SH-SY5Y (cell line): ENCODE measurements around the gene LYSMD1.

ENCODE experiments used
- GATA2 ChIP-seq: IDR thresholded peaks from 2 replicates; pipeline ENCODE4 v1.6.1; 2011; ENCODE audit warnings: mild to moderate bottlenecking, low read depth, low read length
- GATA3 ChIP-seq: IDR thresholded peaks from 2 replicates; pipeline ENCODE4 v1.6.1; 2011; ENCODE audit warnings: low read depth, mild to moderate bottlenecking, low read length, moderate library complexity

Gene LYSMD1

DNA sequence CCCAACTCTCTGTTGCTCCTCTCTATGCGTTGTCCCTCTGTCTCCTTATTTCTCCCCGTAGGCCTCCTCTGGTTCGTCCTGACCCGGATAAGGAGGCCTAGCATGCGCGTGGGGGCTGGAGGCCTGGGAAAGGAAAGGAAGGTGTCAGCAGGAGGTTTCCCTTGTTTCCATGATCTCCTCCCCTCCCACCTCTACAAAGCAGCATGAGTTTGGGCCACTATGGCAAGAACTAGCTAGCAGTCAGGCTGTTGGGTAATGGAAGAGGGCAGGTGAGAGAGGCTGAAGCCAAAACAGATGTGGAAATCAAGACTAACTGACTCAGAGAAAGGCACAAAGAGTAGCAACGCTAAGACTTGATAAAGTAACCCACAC lies 18.6 kb downstream of the LYSMD1 start:
- TF ChIP-seq GATA2 = no peak
- no peak for TF ChIP-seq GATA3

GRCh38 chr1:151146412-151147131 lies 19.1 kb downstream of the LYSMD1 start, which contains the start of gene SEMA6C:
Gene SEMA6C (minus strand): TSS chr1:151146631. CDS start chr1:151142621, 4,010 bp downstream.
- TF ChIP-seq GATA2 (no peak), GATA3 (no peak)

DNA sequence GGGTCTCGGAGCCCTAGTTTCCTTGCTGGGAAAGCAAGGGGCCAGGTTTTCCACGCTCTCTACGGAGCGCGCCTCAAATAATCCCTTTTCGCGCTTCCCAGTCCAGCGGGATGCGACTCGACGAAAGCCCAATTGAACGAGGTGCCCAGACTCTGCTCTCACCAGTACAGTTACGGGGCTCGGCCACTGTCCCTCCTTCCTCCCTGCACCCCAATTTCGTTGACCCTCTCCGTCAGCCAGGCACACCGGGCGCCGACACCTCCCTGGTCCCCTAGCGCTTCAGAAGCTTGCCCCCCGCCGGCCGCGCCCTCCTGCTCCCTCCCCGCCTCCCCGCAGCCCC lies 19.7 kb downstream of the LYSMD1 start:
- no peak for TF ChIP-seq GATA3
- no peak for TF ChIP-seq GATA2

GRCh38 chr1:151145304-151146071 lies 20.2 kb downstream of the LYSMD1 start:
- TF ChIP-seq GATA2 (no peak), GATA3 (no peak)

- TF ChIP-seq GATA3 (no peak), GATA2 (no peak)
Observed at GRCh38 chr1:151144474-151145303, 21.0 kb downstream of the LYSMD1 start.

GRCh38 chr1:151143986-151144385 lies 21.7 kb downstream of the LYSMD1 start:
- TF ChIP-seq GATA3 = no peak
- no peak for TF ChIP-seq GATA2

GRCh38 chr1:151143057-151143435 lies 22.7 kb downstream of the LYSMD1 start:
- no peak for TF ChIP-seq GATA2
- no peak for TF ChIP-seq GATA3

DNA sequence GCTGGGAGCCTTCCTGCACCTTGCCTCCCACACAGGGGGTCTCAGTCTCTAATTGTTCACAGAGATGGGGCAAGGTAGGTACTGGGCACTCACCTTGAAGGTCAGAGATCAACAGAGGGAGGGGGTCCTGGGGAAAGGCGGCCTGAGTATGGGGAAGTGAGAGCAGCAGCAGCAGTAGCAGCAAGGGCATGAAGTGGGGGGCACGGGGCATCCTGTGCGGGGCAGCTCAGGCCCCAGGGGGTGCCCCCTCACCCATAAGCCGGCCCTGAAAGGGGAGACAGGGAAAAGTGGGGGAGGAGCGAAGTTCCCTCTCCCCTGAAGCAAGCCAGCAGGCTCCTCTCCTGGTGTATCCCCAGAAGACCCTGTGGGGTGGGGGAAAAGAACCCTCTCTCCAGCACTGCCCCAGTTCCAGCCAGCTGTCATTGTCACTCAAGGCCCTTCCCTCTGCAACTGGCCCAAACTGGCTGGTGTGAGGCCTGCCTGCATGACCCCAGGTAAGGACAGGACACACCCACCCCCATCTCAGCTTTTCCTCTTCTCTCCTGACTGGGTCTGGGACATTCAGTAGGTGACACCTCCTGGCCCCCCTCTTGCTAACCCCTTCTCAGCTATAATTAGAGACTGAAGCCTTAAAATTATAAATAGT lies 23.2 kb downstream of the LYSMD1 start:
- TF ChIP-seq GATA3 (no peak), GATA2 (no peak)

DNA sequence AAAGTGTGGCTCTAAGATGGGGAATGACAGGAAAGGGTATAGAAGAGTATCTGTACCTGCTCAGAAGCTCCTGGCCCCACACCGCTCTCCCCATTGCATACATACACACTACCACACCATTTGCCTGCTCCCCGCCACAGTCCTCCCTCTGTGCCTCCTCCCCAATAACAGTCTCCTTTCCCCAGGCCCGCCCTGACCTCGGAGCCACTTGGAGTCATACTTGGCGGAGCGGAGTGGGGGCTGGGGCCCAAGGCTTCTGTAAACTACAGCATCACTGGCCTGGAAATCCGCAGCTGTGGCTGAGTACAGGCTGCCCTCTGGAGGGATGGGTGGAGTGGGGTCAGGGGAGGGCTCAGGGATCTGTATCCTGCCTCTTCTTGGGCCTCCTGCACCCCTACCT lies 27.9 kb downstream of the LYSMD1 start:
- no peak for TF ChIP-seq GATA3

DNA sequence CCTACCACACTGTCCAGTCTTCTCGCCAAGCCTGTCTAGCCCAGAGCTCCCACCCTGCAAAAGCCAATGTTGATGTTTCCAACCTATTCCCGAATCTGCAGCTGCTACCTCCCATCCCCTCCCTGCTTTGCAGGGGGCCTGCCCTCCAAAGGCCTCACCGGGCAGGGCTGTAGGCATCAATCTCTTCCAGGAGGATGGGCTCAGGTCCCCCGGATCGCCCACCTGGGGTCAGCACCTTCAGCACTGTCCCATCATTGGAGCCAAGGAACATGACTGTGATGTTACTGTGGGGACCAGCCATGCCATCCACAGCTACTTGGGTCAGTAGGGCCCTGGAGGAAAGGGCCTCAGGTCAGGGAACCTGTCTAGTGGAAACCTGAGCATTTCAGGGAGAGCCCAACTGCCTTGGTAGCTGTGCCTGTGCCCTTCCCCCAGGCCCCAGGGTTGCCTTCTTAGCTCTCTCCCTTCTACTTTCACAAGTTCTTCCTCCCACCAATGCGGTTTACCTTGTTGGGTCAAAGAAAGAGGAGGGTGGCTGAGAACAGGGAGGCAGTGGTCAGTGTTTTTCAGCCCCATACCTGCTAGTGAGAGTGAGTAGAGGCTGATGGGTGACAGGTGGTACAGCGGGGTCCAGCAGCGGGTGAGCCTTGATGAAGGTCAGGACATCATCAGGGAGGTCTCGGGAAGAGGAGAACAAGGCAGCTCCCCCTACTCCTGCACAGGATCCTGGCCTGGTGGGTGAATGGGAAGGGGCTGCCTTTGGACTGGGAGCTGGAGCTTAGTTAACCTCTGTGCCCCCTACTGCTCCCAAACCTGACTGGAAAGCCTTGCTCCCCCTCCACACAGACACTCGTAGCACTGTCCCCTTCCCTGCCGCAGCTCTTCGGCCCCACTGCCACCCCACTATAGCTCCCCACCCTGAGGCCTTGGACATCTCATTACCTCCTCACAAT lies 30.0 kb downstream of the LYSMD1 start:
- TF ChIP-seq GATA3 = no peak
- no peak for TF ChIP-seq GATA2

DNA sequence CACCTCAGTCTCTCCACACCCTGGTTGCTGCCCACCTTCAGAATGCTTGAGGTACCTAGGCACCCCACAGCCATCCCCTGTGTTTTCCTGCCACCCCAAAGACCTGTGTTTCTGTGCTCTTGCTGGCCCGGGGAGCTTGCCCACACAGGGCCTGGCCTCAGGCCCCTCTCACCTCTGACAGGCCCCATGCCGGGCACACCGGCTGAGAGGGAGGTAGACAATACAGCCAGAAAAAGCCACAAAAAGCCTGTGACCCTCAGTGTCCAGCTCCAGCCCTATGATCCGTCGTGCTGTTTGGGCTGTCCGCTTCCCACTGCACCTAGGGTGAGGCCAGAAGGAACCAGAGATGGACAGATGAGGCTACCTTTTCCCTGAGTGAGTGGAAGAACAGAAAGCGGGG lies 30.7 kb downstream of the LYSMD1 start:
- no peak for TF ChIP-seq GATA2
- TF ChIP-seq GATA3 = no peak

DNA sequence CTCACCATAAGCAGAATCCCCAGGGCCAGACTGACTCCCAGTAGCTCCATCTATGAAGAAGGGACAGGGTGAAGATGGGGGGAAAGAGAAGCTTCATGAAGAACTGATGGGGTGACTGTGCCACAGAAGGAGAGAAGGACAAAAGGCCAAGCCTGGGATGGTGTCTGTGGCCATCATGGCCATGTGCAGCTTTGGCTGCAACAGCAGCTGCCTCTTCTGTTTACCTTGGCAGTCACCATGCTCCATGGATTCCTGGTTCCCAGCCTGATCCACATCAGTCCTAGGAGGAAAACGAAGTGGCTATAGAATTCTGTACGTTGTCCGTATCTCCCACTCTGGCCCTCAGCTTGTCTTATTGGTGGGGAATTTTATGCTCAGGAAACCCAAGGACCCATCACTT lies 31.3 kb downstream of the LYSMD1 start:
- TF ChIP-seq GATA2 (no peak), GATA3 (no peak)
